ENCODE measurements around the gene PGAP3.

PGAP3 gene

GRCh38 chr17:39706921-39707337, 19.1 kb upstream of the PGAP3 start:
- DNase-seq (ENCODE audit: low read depth): no peak
- no peak overlapping the region for H3K4me3 ChIP-seq (ENCODE audit: control insufficient read depth, low read depth, low read length)
- no peak for TF ChIP-seq CTCF (IDR thresholded peaks at IDR 0.05; ENCODE audit: control insufficient read depth, insufficient read depth, low read depth, low read length, missing control alignments)

- no peak for TF ChIP-seq CTCF (IDR thresholded peaks at IDR 0.05; ENCODE audit: control insufficient read depth, insufficient read depth, low read depth, low read length, missing control alignments)
- no peak for DNase-seq (ENCODE audit: low read depth)
- H3K4me3 ChIP-seq (ENCODE audit: control insufficient read depth, low read depth, low read length): no peak overlapping the region
Measured at GRCh38 chr17:39706383-39706782, 18.5 kb upstream of the PGAP3 start.

GRCh38 chr17:39705786-39706348, 18.0 kb upstream of the PGAP3 start:
- DNase-seq (ENCODE audit: low read depth): no peak
- no peak overlapping the region for H3K4me3 ChIP-seq (ENCODE audit: control insufficient read depth, low read depth, low read length)
- TF ChIP-seq CTCF (IDR thresholded peaks at IDR 0.05; ENCODE audit: control insufficient read depth, insufficient read depth, low read depth, low read length, missing control alignments): no peak

GRCh38 chr17:39704821-39705551, 17.1 kb upstream of the PGAP3 start:
- TF ChIP-seq CTCF (IDR thresholded peaks at IDR 0.05; ENCODE audit: control insufficient read depth, insufficient read depth, low read depth, low read length, missing control alignments): peak; percentile 50
- no peak overlapping the region for H3K4me3 ChIP-seq (ENCODE audit: control insufficient read depth, low read depth, low read length)
- DNase-seq (ENCODE audit: low read depth): no peak

GRCh38 chr17:39703913-39704312, 16.1 kb upstream of the PGAP3 start:
- TF ChIP-seq CTCF (IDR thresholded peaks at IDR 0.05; ENCODE audit: control insufficient read depth, insufficient read depth, low read depth, low read length, missing control alignments): no peak
- H3K4me3 ChIP-seq (ENCODE audit: control insufficient read depth, low read depth, low read length): no peak overlapping the region
- DNase-seq (ENCODE audit: low read depth): no peak

- no peak overlapping the region for H3K4me3 ChIP-seq (ENCODE audit: control insufficient read depth, low read depth, low read length)
- no peak for DNase-seq (ENCODE audit: low read depth)
- TF ChIP-seq CTCF (IDR thresholded peaks at IDR 0.05; ENCODE audit: control insufficient read depth, insufficient read depth, low read depth, low read length, missing control alignments): no peak
Measured at GRCh38 chr17:39702901-39703893, 15.3 kb upstream of the PGAP3 start.
